NCI-H446 treated with DMSO at 0.1 percent for 48 hours (cell line): ENCODE measurements around the gene CTIF.

Experiments
- DNase-seq: peaks from one replicate; lab custom pipeline; 2025; lab: John Stamatoyannopoulos, UW

Gene CTIF

DNA sequence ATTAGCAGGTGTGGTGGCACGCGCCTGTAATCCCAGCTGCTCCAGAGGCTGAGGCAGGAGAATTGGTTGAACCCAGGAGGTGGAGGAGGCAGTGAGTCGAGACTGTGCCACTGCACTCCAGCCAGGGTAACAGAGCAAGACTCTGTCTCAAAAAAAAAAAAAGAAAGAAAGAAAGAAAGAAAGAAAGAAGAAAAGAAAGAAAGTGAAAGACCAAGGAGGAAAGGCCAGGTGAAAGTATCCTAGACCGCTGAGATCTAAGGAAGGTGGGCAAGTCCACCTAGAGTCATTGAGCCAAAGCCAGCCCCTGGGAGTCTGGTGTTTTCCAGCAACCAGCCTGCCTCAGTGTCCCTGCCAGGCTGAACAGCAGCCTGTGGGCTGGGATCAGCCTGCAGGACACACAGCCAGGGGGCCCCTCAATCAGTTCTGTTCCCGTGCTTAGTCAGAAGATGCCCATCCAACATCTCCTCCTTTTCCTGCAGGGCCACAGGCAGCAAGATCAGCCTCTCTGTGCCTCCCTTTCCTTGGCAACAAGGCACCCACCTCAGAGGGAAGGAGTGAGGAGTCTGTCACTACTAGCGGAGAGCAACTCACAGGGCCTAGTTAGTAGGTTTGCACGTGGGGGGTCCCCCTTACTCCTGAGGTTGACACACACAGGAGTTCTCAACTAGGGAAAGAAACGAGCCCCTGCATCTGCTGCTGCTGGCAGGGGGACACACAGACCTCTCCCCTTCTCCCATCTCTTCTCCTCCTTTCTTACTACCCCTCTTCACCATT lies 347.9 kb downstream of the CTIF start:
- DNase-seq = no peak

DNA sequence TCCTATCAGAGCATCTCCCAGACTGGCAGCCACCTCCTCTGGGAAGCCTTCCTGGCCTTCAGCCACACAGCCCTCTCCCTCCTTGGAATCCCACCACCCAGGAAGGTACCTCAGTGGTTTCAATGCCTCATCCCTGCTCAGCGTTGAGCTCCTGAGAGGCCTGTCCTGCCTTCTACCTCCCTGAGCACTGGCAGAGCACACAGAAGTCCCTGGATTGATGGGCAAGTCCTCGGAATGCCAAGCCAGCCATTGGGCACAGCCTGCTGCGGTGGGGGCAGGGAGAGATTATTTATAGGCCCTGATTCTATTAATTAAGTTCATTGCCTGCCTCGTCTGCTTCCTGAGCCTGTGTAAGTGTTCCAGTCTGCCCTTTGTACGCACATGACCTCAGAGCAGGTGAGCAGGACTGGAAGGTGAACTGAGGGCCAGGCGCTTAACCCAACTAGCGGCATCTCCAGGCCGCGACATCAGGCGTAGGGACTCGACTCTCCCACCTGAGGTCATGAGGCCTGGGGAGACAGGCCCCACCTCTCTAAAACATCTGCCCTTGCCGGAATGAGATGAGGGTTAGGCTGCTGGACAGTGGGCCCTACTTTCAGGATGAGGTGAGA lies 348.6 kb downstream of the CTIF start:
- no peak for DNase-seq

DNA sequence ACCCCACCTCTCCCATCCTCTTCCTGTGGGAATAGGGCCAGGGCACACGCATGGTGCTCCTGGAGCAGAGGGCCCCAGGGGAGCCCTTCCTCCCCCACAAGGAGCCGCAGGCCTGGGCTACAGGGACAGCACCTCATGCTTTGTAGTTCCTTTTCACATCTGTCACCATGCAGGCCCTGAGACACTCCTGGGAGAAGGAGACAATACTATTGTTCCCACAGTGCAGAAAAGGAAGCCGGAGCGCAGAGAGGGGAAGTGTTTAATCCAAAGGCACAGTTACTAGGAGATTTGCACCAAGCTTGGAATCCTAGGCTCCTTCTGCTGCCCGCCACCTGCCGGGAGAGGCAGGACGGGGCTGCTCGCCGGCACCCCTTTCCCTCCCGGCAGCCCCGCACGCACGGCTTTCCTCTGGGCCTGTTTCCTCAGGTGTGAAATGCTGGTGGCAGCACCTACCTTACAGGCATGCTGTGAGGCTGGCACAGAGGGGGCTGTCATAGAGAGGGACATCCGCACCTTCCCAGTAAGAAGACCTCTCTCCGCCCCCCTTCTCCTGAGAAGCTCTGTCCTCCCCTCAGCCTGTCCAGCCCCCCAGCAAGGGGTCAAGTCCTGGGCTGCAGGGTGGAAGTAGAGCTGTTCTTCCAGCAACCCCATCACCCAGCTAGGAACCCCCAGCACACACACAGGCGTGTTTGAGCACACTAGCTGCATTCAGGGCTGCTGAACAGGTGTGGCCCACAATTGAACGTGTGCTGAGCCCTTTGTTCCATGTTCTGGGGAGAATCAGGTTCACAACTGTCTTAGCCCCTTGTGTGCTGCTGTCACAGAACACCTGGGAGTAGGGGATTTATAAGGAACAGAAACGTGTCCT lies 349.3 kb downstream of the CTIF start:
- no peak for DNase-seq

- DNase-seq = no peak
Measured at GRCh38 chr18:48888773-48889080, 349.9 kb downstream of the CTIF start.

- DNase-seq = no peak
Measured at GRCh38 chr18:48889115-48889941, 350.5 kb downstream of the CTIF start.

- DNase-seq = no peak
Measured at GRCh38 chr18:48889981-48890762, 351.3 kb downstream of the CTIF start.

DNA sequence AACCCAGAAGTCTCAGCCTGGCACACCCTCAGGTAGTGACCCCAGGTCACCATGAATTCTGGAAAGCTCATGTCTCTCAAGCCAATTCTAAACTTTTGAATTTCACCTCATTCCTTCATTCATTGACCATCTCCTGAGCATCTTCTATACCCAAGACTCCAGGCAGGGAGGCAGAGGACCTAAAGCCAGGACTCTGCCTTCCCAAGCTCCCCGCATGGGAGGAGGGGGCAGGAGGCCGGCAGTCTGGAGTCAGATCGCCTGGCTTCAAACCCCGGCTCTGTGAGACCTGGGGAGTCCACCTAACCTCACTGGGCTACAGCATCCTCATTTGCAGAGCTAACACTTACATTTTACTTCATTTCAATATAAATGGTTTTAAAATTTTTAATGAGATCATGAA lies 352.9 kb downstream of the CTIF start:
- DNase-seq = no peak

DNA sequence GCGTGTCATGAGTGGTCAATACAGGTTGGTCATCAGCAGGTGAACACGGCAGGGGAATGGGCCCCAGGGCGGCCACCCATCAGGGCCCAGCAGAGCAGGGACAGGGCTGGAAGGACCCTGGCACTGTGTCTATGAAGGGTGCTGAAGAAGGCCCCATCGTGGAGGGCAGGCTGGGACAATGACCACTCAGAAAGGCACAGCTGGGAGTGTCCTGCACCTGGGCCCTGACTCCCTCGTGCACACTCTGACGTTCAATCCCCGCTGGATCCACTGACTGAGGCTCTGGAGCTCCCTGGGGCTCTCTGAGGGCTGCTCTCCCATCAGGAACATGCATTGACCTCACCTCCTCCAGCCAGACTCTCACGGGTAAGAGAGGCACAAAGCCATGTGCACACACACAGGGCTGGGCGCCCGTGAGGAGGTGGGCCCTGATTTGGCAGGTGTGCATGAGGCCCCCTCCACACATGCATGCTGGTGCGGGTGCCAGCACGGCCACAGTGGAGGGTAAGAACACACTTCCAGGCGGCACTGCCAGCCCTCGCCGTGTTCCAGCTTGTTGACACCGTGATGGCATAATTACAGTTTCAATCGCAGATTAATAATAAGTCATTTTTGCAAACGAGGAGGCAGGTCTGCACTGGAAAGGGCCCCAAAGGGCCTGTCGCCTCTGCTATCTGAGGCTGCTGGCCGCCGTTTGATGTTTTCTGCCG lies 353.5 kb downstream of the CTIF start:
- DNase-seq = no peak

GRCh38 chr18:48893061-48893607 lies 354.3 kb downstream of the CTIF start:
- no peak for DNase-seq

- no peak for DNase-seq
Measured at GRCh38 chr18:48893608-48894600, 355.1 kb downstream of the CTIF start.

GRCh38 chr18:48894799-48895346 lies 356.0 kb downstream of the CTIF start:
- no peak for DNase-seq

GRCh38 chr18:48896326-48896874 lies 357.6 kb downstream of the CTIF start:
- DNase-seq = no peak

GRCh38 chr18:48896875-48897511 lies 358.2 kb downstream of the CTIF start:
- DNase-seq = no peak

DNA sequence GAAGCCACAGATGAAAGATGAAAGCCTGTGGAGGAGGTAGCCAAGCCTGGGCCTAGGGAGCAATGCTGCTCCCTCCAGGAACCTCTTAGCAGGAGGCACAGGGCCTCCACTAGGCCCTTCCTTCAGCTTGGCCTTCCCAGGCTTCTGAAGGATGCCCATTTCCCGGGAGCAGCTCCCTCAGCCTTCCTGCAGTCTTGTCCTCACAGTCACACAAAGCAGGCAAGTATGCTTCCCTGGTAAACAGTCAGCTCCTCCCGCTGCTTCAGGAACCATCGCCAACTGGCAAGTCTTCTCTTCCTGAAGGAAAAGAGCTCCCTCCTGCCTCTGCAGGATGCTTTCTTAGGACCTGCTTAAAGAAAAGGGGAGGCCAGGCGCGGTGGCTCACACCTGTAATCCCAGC lies 358.7 kb downstream of the CTIF start:
- no peak for DNase-seq

GRCh38 chr18:48898521-48898920 lies 359.7 kb downstream of the CTIF start:
- DNase-seq = no peak

DNA sequence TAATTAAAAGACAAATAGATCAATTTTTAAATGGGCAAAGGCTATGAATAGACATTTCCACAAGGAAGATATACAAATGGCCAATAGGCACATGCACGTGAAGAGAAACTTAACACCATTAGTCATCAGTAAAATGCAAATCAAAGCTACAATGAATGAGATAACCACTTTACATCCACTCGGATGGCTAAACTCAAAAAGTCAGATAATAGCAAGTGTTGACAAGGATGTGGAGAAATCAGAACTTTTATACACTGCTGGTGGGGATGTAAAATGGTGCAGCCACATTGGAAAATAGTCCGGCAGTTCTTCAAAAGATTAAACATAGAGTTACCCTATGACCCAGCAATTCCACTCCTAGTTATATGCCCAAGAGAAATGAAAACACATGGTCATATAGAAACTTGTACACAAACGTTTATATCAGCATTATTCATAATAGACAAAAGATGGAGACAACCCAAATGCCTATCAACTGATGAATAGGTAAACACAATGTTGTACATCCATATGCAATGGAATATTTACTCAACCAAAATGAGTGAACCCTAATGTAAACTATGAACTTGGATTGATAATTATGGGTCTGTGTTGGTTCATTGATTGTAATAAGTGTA lies 360.8 kb downstream of the CTIF start:
- no peak for DNase-seq

- DNase-seq = no peak
Measured at GRCh38 chr18:48900469-48900868, 361.6 kb downstream of the CTIF start.
